ENCODE results near the gene PDE4A. TPM values are rescaled to one million over a fixed set of nuclear protein-coding genes. Genes with fewer than 3 reads are reported as not detected.

Gene PDE4A
- total and polyA plus RNA-seq, 2 donors: 0.24 to 4.8 TPM

DNA sequence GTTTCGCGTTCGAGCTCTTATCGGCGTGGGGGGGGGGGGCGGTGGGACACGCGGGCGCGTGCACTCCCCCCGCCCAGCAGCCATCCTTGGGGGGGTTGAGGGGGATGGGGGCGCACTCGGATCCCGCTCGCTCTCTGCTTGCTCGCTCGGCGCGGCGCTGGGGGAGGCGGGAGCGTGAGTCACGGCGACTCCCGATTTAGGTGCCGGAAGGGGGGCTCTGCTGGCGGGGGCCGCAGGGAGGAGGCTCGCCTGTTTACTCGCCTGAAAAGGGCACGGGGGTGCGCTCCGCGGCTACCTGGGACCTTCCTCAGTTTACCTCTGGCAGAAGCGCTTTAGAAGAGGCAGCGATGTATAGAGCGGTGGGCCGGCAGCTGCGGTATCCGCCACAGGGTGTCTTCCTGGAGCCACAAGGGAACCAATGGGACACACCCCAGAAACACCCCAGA lies 1.1 kb upstream of the PDE4A start:
- peak overlapping the region in 1 of 2 donors; percentile 33 for H3K4me3 ChIP-seq (ENCODE audit: low read length in 2 of 2)
- H3K27ac ChIP-seq (ENCODE audit: low read depth in 1 of 2, low read length in 1 of 2): no peak overlapping the region
- H3K36me3 ChIP-seq (ENCODE audit: control insufficient read depth in 2 of 2, insufficient read depth in 2 of 2, low read length in 1 of 2): no peaks in the 10 kb centered on the region
- no peak for DNase-seq (ENCODE audit: low read depth in 6 of 9, low spot score in 9 of 9)
- WGBS: under 1% methylated on average over 40 of the region's 40 CpGs
- peaks cover 14 to 69% of the 10 kb centered on the region in 2 donors for H3K4me1 ChIP-seq (ENCODE audit: control insufficient read depth in 2 of 2, insufficient read depth in 2 of 2, low read length in 2 of 2)
- H3K9me3 ChIP-seq (ENCODE audit: control insufficient read depth in 2 of 2, insufficient read depth in 1 of 2, low read length in 1 of 2): peaks cover 0 to 37% of the 10 kb centered on the region in 2 donors
- H3K27me3 ChIP-seq (ENCODE audit: control insufficient read depth in 2 of 2, insufficient read depth in 1 of 2, low read length in 1 of 2): peaks cover 70 to 86% of the 10 kb centered on the region in 2 donors

DNA sequence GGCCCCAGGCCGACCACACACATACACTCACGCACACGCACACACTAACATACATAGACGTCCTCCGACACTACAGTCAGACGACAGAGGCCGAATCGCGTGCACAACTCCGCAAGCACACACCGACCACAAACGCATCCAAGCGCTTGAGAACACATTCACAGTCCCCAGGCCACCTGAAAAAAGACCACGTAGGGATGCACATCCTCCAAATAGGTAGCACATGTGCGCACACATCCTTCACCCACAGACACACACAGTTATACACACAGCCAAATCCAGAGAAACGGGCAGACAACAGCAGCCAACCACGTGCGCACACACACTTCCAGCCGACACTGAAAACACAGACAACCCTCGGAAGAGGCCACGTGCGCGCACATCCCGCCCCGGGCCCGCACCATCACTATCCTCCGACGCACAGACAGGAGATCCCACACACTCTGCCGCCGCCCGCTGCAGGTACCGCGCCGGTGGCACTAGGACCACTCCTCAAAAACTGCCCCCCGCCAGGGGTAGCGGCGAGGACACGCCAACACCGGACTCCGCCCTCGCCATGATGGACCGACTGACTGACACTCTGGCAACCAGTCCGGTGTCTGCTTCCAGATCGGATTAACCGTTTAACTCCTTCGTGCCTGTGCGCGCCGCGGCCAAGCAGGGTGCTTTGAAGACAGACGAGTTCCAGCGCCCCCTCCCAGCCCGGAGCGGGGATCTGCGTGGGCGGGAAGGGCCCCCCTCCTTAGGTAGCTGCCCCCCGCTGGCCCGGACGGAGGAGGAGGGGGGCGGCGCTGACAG lies 493 bp upstream of the PDE4A start:
- H3K27me3 ChIP-seq (ENCODE audit: control insufficient read depth in 2 of 2, insufficient read depth in 1 of 2, low read length in 1 of 2): peaks cover 75 to 93% of the 10 kb centered on the region in 2 donors
- peaks cover 0 to 37% of the 10 kb centered on the region in 2 donors for H3K9me3 ChIP-seq (ENCODE audit: control insufficient read depth in 2 of 2, insufficient read depth in 1 of 2, low read length in 1 of 2)
- H3K4me1 ChIP-seq (ENCODE audit: control insufficient read depth in 2 of 2, insufficient read depth in 2 of 2, low read length in 2 of 2): peaks cover 19 to 75% of the 10 kb centered on the region in 2 donors
- DNase-seq (ENCODE audit: low read depth in 6 of 9, low spot score in 9 of 9): peak in 1 of 9 donors; percentile 48
- peak overlapping the region in 1 of 2 donors; percentile 33 for H3K4me3 ChIP-seq (ENCODE audit: low read length in 2 of 2)
- 1% methylated on average over 61 of the region's 61 CpGs for WGBS
- H3K27ac ChIP-seq (ENCODE audit: low read depth in 1 of 2, low read length in 1 of 2): no peak overlapping the region
- H3K36me3 ChIP-seq (ENCODE audit: control insufficient read depth in 2 of 2, insufficient read depth in 2 of 2, low read length in 1 of 2): no peaks in the 10 kb centered on the region

DNA sequence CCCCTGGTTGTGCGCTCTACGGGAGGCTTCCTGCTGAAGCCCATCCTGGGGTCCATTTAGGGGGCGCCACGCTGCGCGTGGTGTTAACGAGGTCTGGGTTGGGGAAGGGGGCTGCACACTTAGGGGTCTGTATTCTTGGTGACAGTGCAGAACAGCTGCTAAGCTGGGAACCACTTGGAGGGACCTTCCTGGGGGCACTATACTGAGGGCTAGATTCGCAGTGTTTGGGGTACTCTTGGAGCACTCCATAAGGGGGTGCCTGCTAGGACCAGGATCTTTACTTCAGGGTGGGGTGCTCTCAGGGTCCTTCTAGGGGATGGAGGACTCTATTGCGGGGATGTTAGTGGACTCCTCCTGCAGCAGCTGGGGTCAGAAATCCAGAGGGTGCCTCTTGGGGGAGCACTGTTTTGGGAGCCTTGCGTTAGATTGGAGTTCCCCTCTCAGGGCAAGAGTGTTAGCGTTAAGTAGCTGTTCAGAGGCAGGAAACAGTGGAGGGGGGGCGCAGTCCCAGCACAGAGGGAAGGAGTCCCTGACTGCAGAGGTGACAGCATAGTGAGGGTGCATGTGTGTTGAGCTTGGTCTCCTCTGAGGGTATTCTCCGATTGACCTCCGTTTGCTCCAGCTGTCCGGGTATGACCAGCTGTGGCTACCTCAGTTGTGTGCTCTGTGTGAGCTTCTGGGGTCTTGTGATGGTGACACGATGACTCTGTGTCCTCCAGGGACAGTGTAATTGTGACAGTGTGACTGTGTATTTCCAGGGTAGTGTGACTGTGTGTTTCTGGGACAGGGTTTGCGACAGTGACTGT lies 1.1 kb downstream of the PDE4A start:
- no peak for DNase-seq (ENCODE audit: low read depth in 6 of 9, low spot score in 9 of 9)
- H3K4me3 ChIP-seq (ENCODE audit: low read length in 2 of 2): no peak overlapping the region
- whole genome bisulfite sequencing: 32% methylated on average over 17 of the region's 17 CpGs
- peaks cover 18 to 75% of the 10 kb centered on the region in 2 donors for H3K4me1 ChIP-seq (ENCODE audit: control insufficient read depth in 2 of 2, insufficient read depth in 2 of 2, low read length in 2 of 2)
- peaks cover 79 to 99% of the 10 kb centered on the region in 2 donors for H3K27me3 ChIP-seq (ENCODE audit: control insufficient read depth in 2 of 2, insufficient read depth in 1 of 2, low read length in 1 of 2)
- no peaks in the 10 kb centered on the region for H3K36me3 ChIP-seq (ENCODE audit: control insufficient read depth in 2 of 2, insufficient read depth in 2 of 2, low read length in 1 of 2)
- H3K9me3 ChIP-seq (ENCODE audit: control insufficient read depth in 2 of 2, insufficient read depth in 1 of 2, low read length in 1 of 2): peaks cover 0 to 34% of the 10 kb centered on the region in 2 donors
- H3K27ac ChIP-seq (ENCODE audit: low read depth in 1 of 2, low read length in 1 of 2): no peak overlapping the region

DNA sequence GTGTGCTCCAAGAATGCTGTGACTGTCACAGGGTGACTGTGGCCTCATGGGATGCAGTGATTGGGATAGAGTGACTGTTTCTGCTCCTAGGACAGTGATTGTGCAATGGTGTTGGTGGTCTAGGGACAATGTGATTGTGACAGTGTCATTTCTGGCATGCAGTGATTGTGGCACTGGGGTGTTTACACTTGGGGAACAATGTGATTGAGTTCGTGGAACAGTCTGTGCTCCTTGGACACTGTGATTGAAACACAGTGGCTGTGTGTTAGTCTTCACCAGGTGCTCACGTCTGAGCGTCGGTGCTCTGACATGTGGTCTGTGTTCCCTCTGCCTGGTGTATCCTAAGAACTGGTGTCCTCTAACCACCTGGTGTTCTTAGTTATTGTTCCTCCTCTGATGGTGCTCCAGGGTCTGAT lies 1.7 kb downstream of the PDE4A start:
- Histone ChIP-seq H3K4me3 (ENCODE audit: low read length in 2 of 2) (no peak overlapping the region), H3K9me3 (ENCODE audit: control insufficient read depth in 2 of 2, insufficient read depth in 1 of 2, low read length in 1 of 2) (peaks cover 0 to 28% of the 10 kb centered on the region in 2 donors), H3K36me3 (ENCODE audit: control insufficient read depth in 2 of 2, insufficient read depth in 2 of 2, low read length in 1 of 2) (no peaks in the 10 kb centered on the region), H3K27me3 (ENCODE audit: control insufficient read depth in 2 of 2, insufficient read depth in 1 of 2, low read length in 1 of 2) (peaks cover 75 to 99% of the 10 kb centered on the region in 2 donors), H3K4me1 (ENCODE audit: control insufficient read depth in 2 of 2, insufficient read depth in 2 of 2, low read length in 2 of 2) (peaks cover 17 to 69% of the 10 kb centered on the region in 2 donors), H3K27ac (ENCODE audit: low read depth in 1 of 2, low read length in 1 of 2) (no peak overlapping the region)
- 31% methylated on average over 4 of the region's 4 CpGs for WGBS
- no peak for DNase-seq (ENCODE audit: low read depth in 6 of 9, low spot score in 9 of 9)

DNA sequence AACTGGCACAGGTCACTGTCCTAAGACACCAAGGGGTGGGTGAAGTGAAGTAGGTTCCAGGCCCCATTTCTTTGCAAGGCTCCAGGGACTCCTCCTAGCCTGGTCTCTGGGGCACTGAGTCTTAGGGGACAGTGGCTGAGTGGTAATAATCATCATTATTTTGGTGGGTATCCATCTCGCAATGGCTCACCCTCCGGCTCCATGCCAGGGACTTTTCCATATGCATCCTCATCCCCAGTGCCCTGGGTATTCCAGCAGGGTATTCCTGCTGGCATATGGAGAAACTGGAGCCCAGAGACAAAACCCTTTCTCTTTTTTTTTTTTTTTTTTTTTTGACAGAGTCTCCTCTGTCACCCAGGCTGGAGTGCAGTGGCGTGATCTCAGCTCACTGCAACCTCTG lies 2.5 kb downstream of the PDE4A start:
- peaks cover 17 to 62% of the 10 kb centered on the region in 2 donors for H3K4me1 ChIP-seq (ENCODE audit: control insufficient read depth in 2 of 2, insufficient read depth in 2 of 2, low read length in 2 of 2)

DNA sequence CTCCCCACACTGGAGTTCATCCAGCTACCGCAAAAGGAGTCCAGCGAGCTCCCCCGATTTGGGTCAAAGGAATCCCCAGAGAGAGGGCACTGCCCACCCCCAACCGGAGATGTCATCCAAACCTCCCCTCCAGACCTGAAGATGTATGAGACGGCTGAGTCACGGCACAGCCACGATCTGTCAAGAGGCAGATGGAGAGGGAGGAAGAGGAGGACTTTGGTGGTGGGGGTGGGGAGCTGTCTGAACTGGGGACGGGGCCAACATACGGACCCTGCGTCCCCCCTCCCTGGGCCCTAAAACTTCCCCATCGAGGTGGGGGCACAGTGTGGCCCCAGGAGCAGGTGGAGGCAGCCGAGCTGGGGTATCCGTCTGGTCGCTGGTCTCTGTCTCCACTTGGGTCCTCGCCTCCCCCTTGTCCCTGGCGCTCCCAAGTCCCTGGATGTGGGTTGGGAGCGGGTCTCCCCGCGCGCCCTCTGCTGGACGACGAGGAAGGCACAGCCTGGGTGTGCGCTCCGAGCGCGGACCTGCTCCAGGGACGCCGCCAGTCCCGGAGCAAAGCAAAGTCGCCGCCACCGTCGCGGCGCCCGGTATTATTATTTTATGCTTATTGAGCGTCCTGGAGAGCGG lies 3.8 kb downstream of the PDE4A start:
- peaks cover 0 to 22% of the 10 kb centered on the region in 2 donors for H3K9me3 ChIP-seq (ENCODE audit: control insufficient read depth in 2 of 2, insufficient read depth in 1 of 2, low read length in 1 of 2)
- peak in 2 of 9 donors; percentile 69 to 74 for DNase-seq (ENCODE audit: low read depth in 6 of 9, low spot score in 9 of 9)
- H3K36me3 ChIP-seq (ENCODE audit: control insufficient read depth in 2 of 2, insufficient read depth in 2 of 2, low read length in 1 of 2): no peaks in the 10 kb centered on the region
- no peak overlapping the region for H3K27ac ChIP-seq (ENCODE audit: low read depth in 1 of 2, low read length in 1 of 2)
- H3K4me3 ChIP-seq (ENCODE audit: low read length in 2 of 2): peak overlapping the region in 1 of 2 donors; percentile 40
- H3K4me1 ChIP-seq (ENCODE audit: control insufficient read depth in 2 of 2, insufficient read depth in 2 of 2, low read length in 2 of 2): peaks cover 12 to 53% of the 10 kb centered on the region in 2 donors
- 1% methylated on average over 38 of the region's 38 CpGs for WGBS
- H3K27me3 ChIP-seq (ENCODE audit: control insufficient read depth in 2 of 2, insufficient read depth in 1 of 2, low read length in 1 of 2): peaks cover 56 to 99% of the 10 kb centered on the region in 2 donors

More for the DNA sequence above, 2.5 kb downstream of the PDE4A start:
- Histone ChIP-seq H3K9me3 (ENCODE audit: control insufficient read depth in 2 of 2, insufficient read depth in 1 of 2, low read length in 1 of 2) (peaks cover 0 to 26% of the 10 kb centered on the region in 2 donors), H3K27me3 (ENCODE audit: control insufficient read depth in 2 of 2, insufficient read depth in 1 of 2, low read length in 1 of 2) (peaks cover 67 to 99% of the 10 kb centered on the region in 2 donors), H3K36me3 (ENCODE audit: control insufficient read depth in 2 of 2, insufficient read depth in 2 of 2, low read length in 1 of 2) (no peaks in the 10 kb centered on the region), H3K4me3 (ENCODE audit: low read length in 2 of 2) (no peak overlapping the region), H3K27ac (ENCODE audit: low read depth in 1 of 2, low read length in 1 of 2) (no peak overlapping the region)
- no peak for DNase-seq (ENCODE audit: low read depth in 6 of 9, low spot score in 9 of 9)
- 94% methylated on average over 3 of the region's 3 CpGs for WGBS

DNA sequence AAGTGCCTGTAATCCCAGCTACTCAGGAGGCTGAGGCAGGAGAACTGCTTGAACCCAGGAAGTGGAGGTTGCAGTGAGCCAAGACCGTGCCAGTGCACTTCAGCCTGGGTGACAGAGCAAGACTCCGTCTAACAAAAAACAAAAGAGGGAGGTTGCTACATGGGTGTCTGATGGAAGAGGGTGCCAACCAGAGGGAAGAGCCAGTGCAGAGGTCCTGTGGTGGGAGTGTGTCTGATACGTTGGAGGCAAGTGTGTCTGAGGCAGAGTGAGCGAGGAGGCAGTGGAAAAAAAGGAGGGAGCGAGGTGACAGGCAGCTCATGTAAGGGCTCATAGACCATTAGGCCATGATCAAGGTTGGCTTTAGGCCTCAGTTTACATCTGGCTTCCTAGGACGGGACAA lies 6.8 kb downstream of the PDE4A start:
- no peak for DNase-seq (ENCODE audit: low read depth in 6 of 9, low spot score in 9 of 9)
- peaks cover 55 to 98% of the 10 kb centered on the region in 2 donors for H3K27me3 ChIP-seq (ENCODE audit: control insufficient read depth in 2 of 2, insufficient read depth in 1 of 2, low read length in 1 of 2)
- 95% methylated on average over 6 of the region's 6 CpGs for WGBS
- peaks cover 9 to 41% of the 10 kb centered on the region in 2 donors for H3K4me1 ChIP-seq (ENCODE audit: control insufficient read depth in 2 of 2, insufficient read depth in 2 of 2, low read length in 2 of 2)
- H3K9me3 ChIP-seq (ENCODE audit: control insufficient read depth in 2 of 2, insufficient read depth in 1 of 2, low read length in 1 of 2): peaks cover 0 to 10% of the 10 kb centered on the region in 2 donors
- no peak overlapping the region for H3K27ac ChIP-seq (ENCODE audit: low read depth in 1 of 2, low read length in 1 of 2)
- no peak overlapping the region for H3K4me3 ChIP-seq (ENCODE audit: low read length in 2 of 2)
- no peaks in the 10 kb centered on the region for H3K36me3 ChIP-seq (ENCODE audit: control insufficient read depth in 2 of 2, insufficient read depth in 2 of 2, low read length in 1 of 2)

DNA sequence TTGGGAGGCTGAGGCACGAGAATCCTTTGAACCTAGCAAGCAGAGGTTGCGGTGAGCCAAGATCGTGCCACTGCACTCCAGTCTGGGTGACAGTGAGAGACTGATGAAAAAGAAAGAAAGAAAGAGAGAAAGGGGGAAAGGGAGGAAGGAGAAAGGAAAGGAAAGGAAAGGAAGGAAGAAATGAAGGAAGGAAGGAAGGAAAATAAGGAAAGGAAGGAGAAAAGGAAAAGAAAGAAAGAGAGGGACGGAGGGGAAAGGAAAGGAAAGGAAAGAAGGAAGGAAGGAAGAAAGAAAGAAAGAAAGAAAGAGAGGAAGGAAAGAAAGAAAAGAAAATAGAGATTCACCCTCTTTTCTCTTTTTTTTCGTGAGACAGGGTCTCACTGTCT lies 8.7 kb downstream of the PDE4A start:
- WGBS: 72% methylated on average over 5 of the region's 5 CpGs
- no peaks in the 10 kb centered on the region for H3K36me3 ChIP-seq (ENCODE audit: control insufficient read depth in 2 of 2, insufficient read depth in 2 of 2, low read length in 1 of 2)
- no peak overlapping the region for H3K4me3 ChIP-seq (ENCODE audit: low read length in 2 of 2)
- H3K27ac ChIP-seq (ENCODE audit: low read depth in 1 of 2, low read length in 1 of 2): no peak overlapping the region
- peaks cover 54 to 98% of the 10 kb centered on the region in 2 donors for H3K27me3 ChIP-seq (ENCODE audit: control insufficient read depth in 2 of 2, insufficient read depth in 1 of 2, low read length in 1 of 2)
- H3K4me1 ChIP-seq (ENCODE audit: control insufficient read depth in 2 of 2, insufficient read depth in 2 of 2, low read length in 2 of 2): peaks cover 9 to 34% of the 10 kb centered on the region in 2 donors
- H3K9me3 ChIP-seq (ENCODE audit: control insufficient read depth in 2 of 2, insufficient read depth in 1 of 2, low read length in 1 of 2): peaks cover 0 to 8% of the 10 kb centered on the region in 2 donors
- no peak for DNase-seq (ENCODE audit: low read depth in 6 of 9, low spot score in 9 of 9)

All from thymus (tissue), 11 donors.